ENCODE data around the gene SMYD3. TPM values are rescaled to one million over a fixed set of nuclear protein-coding genes. Genes with fewer than 3 reads are reported as not detected.

The SMYD3 gene
- total RNA-seq, 8 experiments from 2014 or later, result 8.8 to 39.7 (median 29.1) TPM

GRCh38 chr1:246261639-246262038 is 245.4 kb downstream of the SMYD3 start:
- Histone ChIP-seq H3K4me1 (replicated peaks in 1 of 2) (no peaks in the 10 kb centered on the region), H3K27ac (no peak overlapping the region), H3K4me3 (no peak overlapping the region)
- in situ Hi-C loops (cut with MboI; ENCODE audit: low pct_unique_long_range_greater_than_20kb in 2 of 9, low sequenced_read_pairs in 9 of 9, unreplicated experiment in 9 of 9), result no loop called here
- no peak for ATAC-seq (replicated peaks in 6 of 8)
- WGBS, 10 experiments, result 79 to 100% (median 90%) methylated on average over 1 to 3 of the region's 3 CpGs; no CpG with 5 or more reads in 1 of the 10 experiments

- ATAC-seq (replicated peaks in 6 of 8), result no peak
- WGBS, 10 experiments, result 83 to 100% (median 98%) methylated on average over 1 to 4 of the region's 4 CpGs; no CpG with 5 or more reads in 4 of the 10 experiments
- no peak overlapping the region for H3K4me3 ChIP-seq
- in situ Hi-C loops (cut with MboI; ENCODE audit: low pct_unique_long_range_greater_than_20kb in 2 of 9, low sequenced_read_pairs in 9 of 9, unreplicated experiment in 9 of 9), result no loop called here
- no peaks in the 10 kb centered on the region for H3K4me1 ChIP-seq (replicated peaks in 1 of 2)
- H3K27ac ChIP-seq, result no peak overlapping the region
Observed at GRCh38 chr1:246258250-246258649, 248.8 kb downstream of the SMYD3 start.

GRCh38 chr1:246255773-246256172 is 251.3 kb downstream of the SMYD3 start:
- no peak for ATAC-seq (replicated peaks in 6 of 8)
- in situ Hi-C loops (cut with MboI; ENCODE audit: low pct_unique_long_range_greater_than_20kb in 2 of 9, low sequenced_read_pairs in 9 of 9, unreplicated experiment in 9 of 9), result no loop called here
- H3K4me3 ChIP-seq, result no peak overlapping the region
- no peak overlapping the region for H3K27ac ChIP-seq
- 50 to 100% (median 90%) methylated on average over 1 to 2 of the region's 2 CpGs; no CpG with 5 or more reads in 3 of the 10 experiments for WGBS, 10 experiments
- H3K4me1 ChIP-seq (replicated peaks in 1 of 2), result no peaks in the 10 kb centered on the region

GRCh38 chr1:246254854-246255253 is 252.2 kb downstream of the SMYD3 start:
- no peak overlapping the region for H3K4me3 ChIP-seq
- no peaks in the 10 kb centered on the region for H3K4me1 ChIP-seq (replicated peaks in 1 of 2)
- in situ Hi-C loops (cut with MboI; ENCODE audit: low pct_unique_long_range_greater_than_20kb in 2 of 9, low sequenced_read_pairs in 9 of 9, unreplicated experiment in 9 of 9), result no loop called here
- ATAC-seq (replicated peaks in 6 of 8), result no peak
- WGBS, 10 experiments, result 13 to 100% (median 85%) methylated on average over 1 to 2 of the region's 2 CpGs; no CpG with 5 or more reads in 1 of the 10 experiments
- no peak overlapping the region for H3K27ac ChIP-seq

GRCh38 chr1:246246430-246246829 is 260.6 kb downstream of the SMYD3 start:
- Histone ChIP-seq H3K4me3 (no peak overlapping the region), H3K4me1 (replicated peaks in 1 of 2) (peaks cover 0 to 3% of the 10 kb centered on the region in 2 donors), H3K27ac (no peak overlapping the region)
- WGBS, 10 experiments, result 25 to 100% (median 100%) methylated on average over 1 of the region's 1 CpG
- ATAC-seq (replicated peaks in 6 of 8), result no peak
- in situ Hi-C loops (cut with MboI; ENCODE audit: low pct_unique_long_range_greater_than_20kb in 2 of 9, low sequenced_read_pairs in 9 of 9, unreplicated experiment in 9 of 9), result no loop called here

- 56 to 95% (median 76%) methylated on average over 1 of the region's 1 CpG for WGBS, 10 experiments
- no peak overlapping the region for H3K27ac ChIP-seq
- in situ Hi-C loops (cut with MboI; ENCODE audit: low pct_unique_long_range_greater_than_20kb in 2 of 9, low sequenced_read_pairs in 9 of 9, unreplicated experiment in 9 of 9), result no loop called here
- H3K4me3 ChIP-seq, result no peak overlapping the region
- no peak for ATAC-seq (replicated peaks in 6 of 8)
- peaks cover 0 to 3% of the 10 kb centered on the region in 2 donors for H3K4me1 ChIP-seq (replicated peaks in 1 of 2)
Observed at GRCh38 chr1:246245541-246245940, 261.5 kb downstream of the SMYD3 start.

- Histone ChIP-seq H3K27ac (no peak overlapping the region), H3K4me1 (replicated peaks in 1 of 2) (peaks cover 3% of the 10 kb centered on the region in 2 donors), H3K4me3 (no peak overlapping the region)
- WGBS, 10 experiments, result 67 to 100% (median 83%) methylated on average over 2 to 3 of the region's 3 CpGs
- in situ Hi-C loops (cut with MboI; ENCODE audit: low pct_unique_long_range_greater_than_20kb in 2 of 9, low sequenced_read_pairs in 9 of 9, unreplicated experiment in 9 of 9), result no loop called here
- ATAC-seq (replicated peaks in 6 of 8), result peak in 1 of 8 experiments; percentile 9
Observed at GRCh38 chr1:246232126-246232525, 275.0 kb downstream of the SMYD3 start.

- Histone ChIP-seq H3K4me3 (no peak overlapping the region), H3K27ac (no peak overlapping the region), H3K4me1 (replicated peaks in 1 of 2) (no peaks in the 10 kb centered on the region)
- ATAC-seq (replicated peaks in 6 of 8), result peak in 2 of 8 experiments; percentile 27 to 37
- 0 to 100% (median 73%) methylated on average over 1 to 2 of the region's 2 CpGs for WGBS, 10 experiments
- in situ Hi-C loops (cut with MboI; ENCODE audit: low pct_unique_long_range_greater_than_20kb in 2 of 9, low sequenced_read_pairs in 9 of 9, unreplicated experiment in 9 of 9), result no loop called here
Observed at GRCh38 chr1:246226041-246226440, 281.0 kb downstream of the SMYD3 start.

- ATAC-seq (replicated peaks in 6 of 8), result no peak
- in situ Hi-C loops (cut with MboI; ENCODE audit: low pct_unique_long_range_greater_than_20kb in 2 of 9, low sequenced_read_pairs in 9 of 9, unreplicated experiment in 9 of 9), result no loop called here
- peaks cover 14 to 20% of the 10 kb centered on the region in 2 donors for H3K4me1 ChIP-seq (replicated peaks in 1 of 2)
- H3K4me3 ChIP-seq, result no peak overlapping the region
- 20 to 100% (median 91%) methylated on average over 1 to 13 of the region's 14 CpGs; no CpG with 5 or more reads in 2 of the 10 experiments for WGBS, 10 experiments
- no peak overlapping the region for H3K27ac ChIP-seq
Observed at GRCh38 chr1:246221485-246222255, 285.4 kb downstream of the SMYD3 start.

- no peak overlapping the region for H3K27ac ChIP-seq
- H3K4me3 ChIP-seq, result no peak overlapping the region
- 95 to 97% methylated on average over 7 of the region's 8 CpGs; no CpG with 5 or more reads in 8 of the 10 experiments for WGBS, 10 experiments
- in situ Hi-C loops (cut with MboI; ENCODE audit: low pct_unique_long_range_greater_than_20kb in 2 of 9, low sequenced_read_pairs in 9 of 9, unreplicated experiment in 9 of 9), result no loop called here
- no peak for ATAC-seq (replicated peaks in 6 of 8)
- H3K4me1 ChIP-seq (replicated peaks in 1 of 2), result peaks cover 16 to 20% of the 10 kb centered on the region in 2 donors
Observed at GRCh38 chr1:246220495-246221065, 286.5 kb downstream of the SMYD3 start.

GRCh38 chr1:246219508-246220030 is 287.5 kb downstream of the SMYD3 start:
- H3K4me1 ChIP-seq (replicated peaks in 1 of 2), result peaks cover 20 to 26% of the 10 kb centered on the region in 2 donors
- peak in 5 of 8 experiments; percentile 76 to 91 (median 89) for ATAC-seq (replicated peaks in 6 of 8)
- H3K27ac ChIP-seq, result peak overlapping the region; percentile 53 to 60
- in situ Hi-C loops (cut with MboI; ENCODE audit: low pct_unique_long_range_greater_than_20kb in 2 of 9, low sequenced_read_pairs in 9 of 9, unreplicated experiment in 9 of 9), result no loop called here
- H3K4me3 ChIP-seq, result no peak overlapping the region
- 17 to 83% (median 29%) methylated on average over 1 to 10 of the region's 11 CpGs; no CpG with 5 or more reads in 2 of the 10 experiments for WGBS, 10 experiments

GRCh38 chr1:246218686-246219085 is 288.4 kb downstream of the SMYD3 start:
- 71 to 100% (median 84%) methylated on average over 1 to 2 of the region's 2 CpGs; no CpG with 5 or more reads in 2 of the 10 experiments for WGBS, 10 experiments
- Histone ChIP-seq H3K27ac (peak overlapping the region in 1 of 2 donors; percentile 53), H3K4me3 (no peak overlapping the region), H3K4me1 (replicated peaks in 1 of 2) (peaks cover 20 to 27% of the 10 kb centered on the region in 2 donors)
- in situ Hi-C loops (cut with MboI; ENCODE audit: low pct_unique_long_range_greater_than_20kb in 2 of 9, low sequenced_read_pairs in 9 of 9, unreplicated experiment in 9 of 9), result no loop called here
- no peak for ATAC-seq (replicated peaks in 6 of 8)

- peaks cover 20 to 31% of the 10 kb centered on the region in 2 donors for H3K4me1 ChIP-seq (replicated peaks in 1 of 2)
- in situ Hi-C loops (cut with MboI; ENCODE audit: low pct_unique_long_range_greater_than_20kb in 2 of 9, low sequenced_read_pairs in 9 of 9, unreplicated experiment in 9 of 9), result no loop called here
- H3K4me3 ChIP-seq, result no peak overlapping the region
- H3K27ac ChIP-seq, result no peak overlapping the region
- no peak for ATAC-seq (replicated peaks in 6 of 8)
Observed at GRCh38 chr1:246216906-246217305, 290.2 kb downstream of the SMYD3 start.
